ENCODE measurements around the gene PRPF40B.

Gene PRPF40B

DNA sequence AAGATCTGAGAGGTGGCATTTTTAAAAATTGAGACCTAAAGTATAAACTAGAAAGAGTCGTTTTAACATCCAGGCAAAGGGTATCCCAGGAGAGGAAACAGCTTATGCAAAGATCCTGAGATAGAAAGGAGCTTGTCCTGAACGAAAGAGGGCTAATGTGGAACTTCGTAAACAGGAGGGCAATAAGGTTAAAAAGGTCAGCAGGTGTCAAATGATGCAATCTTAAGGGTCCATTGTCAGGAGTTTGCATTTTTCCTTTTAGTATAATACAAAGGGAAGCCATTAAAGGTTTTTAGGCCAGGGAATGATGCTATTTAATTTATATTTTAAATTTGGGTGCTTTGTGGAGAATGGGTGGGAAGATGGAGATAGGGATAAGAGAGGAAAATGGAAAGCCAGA is 69.5 kb downstream of the PRPF40B start:
- no peak for DNase-seq

DNA sequence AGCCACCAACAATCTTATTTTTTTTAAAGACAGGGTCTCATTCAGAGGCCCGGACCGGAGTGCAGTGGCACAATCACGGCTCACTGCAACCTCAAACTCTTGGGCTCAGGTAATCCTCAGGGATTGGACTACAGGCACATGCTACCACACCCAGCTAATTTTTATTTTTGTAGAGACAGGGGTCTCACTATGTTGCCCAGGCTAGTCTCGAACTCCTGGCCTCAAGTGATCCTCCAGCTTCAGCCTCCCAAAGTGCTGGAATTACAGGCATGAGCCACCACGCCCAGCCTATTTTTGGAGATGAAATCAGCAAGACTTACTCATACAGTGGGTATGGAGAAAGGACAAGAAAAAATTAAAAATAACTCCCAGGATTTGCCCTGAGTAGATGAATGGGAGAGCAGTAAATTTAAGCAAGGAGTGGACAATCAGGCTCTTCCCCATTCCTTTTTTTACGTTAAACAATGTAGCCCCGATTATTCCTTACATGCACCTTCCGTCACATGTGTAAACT is 70.6 kb downstream of the PRPF40B start:
- DNase-seq: no peak

Data from NCI-H2227 treated with DMSO at 0.1 percent for 48 hours (cell line).